GM21528 (cell line): ENCODE measurements around the gene HNRNPR.
"Not testable (repeated sequence)": the region's sequence is repeated elsewhere in the genome, so short reads cannot be mapped to it uniquely, and the experiment has no call there.

Source experiments
- ATAC-seq: cut with Tn5 transposase; IDR thresholded peaks from one replicate; pipeline ENCODE4 v1.9.1; 2021; ENCODE audit warnings: mild to moderate bottlenecking, moderate library complexity; ENCODE audit not compliant: unreplicated experiment, low FRiP score

Gene HNRNPR

DNA sequence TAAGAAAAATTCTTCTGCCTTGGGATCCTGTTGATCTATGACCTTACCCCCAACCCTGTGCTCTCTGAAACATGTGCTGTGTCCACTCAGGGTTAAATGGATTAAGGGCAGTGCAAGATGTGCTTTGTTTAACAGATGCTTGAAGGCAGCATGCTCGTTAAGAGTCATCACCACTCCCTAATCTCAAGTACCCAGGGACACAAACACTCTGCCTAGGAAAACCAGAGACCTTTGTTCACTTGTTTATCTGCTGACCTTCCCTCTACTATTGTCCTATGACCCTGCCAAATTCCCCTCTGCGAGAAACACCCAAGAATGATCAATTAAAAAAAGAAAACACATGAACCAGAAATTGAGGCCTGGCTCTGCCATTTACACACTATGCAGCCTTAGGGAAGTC, 86.0 kb downstream of the HNRNPR start:
- not testable (repeated sequence) for ATAC-seq

DNA sequence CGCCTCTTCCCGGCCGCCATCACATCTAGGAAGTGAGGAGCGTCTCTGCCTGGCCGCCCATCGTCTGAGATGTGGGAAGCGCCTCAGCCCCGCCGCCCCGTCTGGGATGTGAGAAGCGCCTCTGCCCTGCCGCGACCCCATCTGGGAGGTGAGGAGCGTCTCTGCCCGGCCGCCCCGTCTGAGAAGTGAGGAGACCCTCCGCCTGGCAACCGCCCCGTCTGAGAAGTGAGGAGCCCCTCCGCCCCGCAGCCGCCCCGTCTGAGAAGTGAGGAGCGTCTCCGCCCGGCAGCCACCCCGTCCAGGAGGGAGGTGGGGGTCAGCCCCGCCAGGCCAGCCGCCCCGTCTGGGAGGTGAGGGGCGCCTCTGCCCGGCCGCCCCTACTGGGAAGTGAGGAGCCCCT, 86.7 kb downstream of the HNRNPR start:
- not testable (repeated sequence) for ATAC-seq
